GM19238 (cell line): ENCODE data around the gene CDHR5.

Source experiments
- DNase-seq: peaks from one replicate; pipeline ENCODE4 v3.0.0; 2011; ENCODE audit warnings: low spot score; ENCODE audit not compliant: insufficient read length

CDHR5 gene

DNA sequence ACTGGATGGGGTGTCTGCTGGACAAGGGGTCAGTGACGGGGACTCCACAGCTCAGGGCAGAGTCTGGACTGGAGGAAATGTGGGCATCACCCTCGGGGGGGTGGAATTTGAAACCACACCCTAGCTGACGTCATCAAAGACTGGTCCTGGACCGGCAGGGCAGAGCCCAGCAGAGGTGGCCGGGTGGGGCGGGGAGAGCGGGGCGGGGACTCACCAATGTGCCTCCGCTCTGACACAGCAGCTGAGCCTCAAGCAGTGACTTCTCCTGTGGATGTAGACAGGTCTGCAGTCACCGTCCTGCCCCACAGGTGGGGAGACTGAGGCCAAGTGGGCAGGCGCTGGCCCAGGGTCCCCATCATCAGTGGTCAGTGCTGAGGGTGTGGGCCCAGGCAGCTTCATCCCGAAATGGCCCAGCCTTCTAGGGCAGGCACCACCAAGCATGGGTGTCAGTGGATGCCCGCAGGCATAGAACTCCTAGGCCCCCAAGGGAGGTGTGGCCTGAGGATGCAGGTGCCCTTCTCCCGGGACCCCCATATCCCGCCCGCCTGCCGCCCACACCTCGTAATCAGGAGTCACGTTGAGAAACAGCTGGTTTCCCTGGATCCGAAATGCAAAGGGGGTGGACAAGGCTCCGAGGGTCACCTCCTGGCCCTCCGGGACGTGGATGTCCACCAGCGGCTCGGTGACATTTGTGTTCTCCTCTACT lies 603 bp downstream of the CDHR5 start:
- no peak for DNase-seq

GRCh38 chr11:623349-623869 lies 1.3 kb downstream of the CDHR5 start:
- no peak for DNase-seq

DNA sequence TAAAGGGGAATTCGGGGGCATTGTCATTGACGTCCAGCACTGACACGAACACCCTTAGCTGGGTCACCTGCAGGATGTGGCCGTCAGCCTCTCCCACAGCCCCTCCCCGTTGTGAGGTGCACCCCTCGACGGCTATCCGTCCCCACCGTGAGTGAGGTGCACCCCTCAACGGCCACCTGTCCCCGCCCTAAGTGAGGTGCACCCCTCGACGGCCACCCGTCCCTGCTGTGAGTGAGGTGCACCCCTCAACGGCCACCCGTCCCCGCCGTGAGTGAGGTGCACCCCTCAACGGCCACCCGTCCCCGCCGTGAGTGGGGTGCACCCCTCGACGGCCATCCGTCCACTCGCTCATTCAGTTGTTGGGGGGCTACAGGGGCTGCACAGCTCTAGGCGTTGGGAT lies 2.9 kb downstream of the CDHR5 start:
- no peak for DNase-seq

DNA sequence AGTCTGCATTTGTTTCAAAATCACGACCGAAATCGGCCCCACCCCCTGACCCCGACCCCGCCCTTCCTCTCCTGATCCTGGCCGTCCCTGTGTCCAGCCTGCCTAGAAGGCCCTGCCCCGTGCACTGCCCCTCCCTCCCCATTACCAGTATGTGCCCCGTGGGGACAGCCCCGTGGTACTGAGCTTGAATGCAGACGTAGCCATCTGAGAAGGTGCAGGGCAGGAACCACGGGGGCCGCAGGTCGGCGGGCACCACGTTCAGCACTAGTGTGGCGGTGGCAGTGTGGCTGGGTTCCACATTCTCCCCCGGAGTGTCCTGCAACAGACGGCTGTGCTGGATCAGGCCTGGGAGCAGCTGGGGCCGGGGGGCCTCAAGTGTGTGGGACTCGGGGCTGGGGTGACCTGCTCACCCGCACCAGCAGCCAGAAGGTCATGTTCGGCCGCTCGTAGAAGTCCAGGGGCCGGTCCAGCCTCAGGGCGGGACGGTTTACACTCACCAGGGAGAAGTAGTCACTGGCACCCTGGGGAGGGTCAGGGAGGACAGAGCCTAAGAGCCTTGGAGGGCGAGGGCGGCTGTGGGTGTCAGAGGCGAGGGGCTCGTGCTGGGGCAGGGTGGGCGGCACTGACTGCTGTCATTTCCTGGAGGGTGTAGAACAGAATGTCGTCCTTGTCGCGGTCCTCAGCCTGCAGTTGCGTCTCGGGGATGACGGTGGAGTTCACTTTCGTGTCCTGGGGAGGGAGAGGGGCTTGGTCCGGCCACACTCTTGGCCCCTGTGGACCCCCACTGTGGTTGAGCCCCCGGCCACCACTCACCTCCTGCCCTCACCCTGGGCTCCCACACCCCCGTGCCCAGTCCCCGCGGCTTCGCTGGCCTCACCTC lies 3.6 kb downstream of the CDHR5 start:
- DNase-seq: no peak

DNA sequence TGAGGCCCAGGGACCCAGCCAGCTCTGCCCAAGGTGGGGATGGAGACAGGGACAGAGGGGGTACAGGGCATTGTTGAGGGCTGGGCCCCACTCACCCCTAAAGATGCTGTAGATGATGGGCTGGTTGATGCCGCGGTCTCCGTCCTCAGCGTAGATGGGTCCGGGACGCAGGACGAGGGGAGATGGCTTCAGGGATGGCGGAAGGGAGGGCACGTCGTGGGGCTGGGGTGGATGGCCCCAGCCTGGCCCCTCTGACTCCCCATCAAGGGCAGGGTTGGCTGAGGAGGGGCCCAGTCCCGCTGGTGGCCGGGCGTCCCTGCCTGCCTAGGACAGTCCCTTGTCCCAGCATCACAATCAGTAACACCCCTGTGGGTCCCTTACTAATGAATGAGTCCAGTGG lies 4.6 kb downstream of the CDHR5 start:
- DNase-seq: no peak

DNA sequence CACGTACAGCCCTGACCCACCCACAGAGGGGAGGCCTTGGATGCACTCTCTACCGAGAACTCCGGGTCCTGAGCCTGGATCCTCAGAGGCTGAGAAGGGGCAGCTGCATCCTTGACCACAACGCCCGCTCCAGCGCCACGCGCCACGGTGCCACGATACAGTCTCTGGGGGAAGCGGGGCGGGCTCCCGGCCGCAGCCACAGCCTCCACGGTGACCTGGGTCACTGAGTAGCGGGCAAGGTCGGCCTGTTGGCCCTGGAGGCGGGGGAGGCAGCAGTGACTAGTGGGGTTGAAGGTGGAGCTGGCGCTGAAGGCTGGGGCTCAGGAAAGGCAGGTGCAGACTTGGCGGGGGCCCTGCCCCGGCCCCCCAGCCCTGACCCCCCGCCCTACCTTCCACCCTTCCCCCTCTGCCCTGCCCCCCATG lies 5.1 kb downstream of the CDHR5 start:
- no peak for DNase-seq

DNA sequence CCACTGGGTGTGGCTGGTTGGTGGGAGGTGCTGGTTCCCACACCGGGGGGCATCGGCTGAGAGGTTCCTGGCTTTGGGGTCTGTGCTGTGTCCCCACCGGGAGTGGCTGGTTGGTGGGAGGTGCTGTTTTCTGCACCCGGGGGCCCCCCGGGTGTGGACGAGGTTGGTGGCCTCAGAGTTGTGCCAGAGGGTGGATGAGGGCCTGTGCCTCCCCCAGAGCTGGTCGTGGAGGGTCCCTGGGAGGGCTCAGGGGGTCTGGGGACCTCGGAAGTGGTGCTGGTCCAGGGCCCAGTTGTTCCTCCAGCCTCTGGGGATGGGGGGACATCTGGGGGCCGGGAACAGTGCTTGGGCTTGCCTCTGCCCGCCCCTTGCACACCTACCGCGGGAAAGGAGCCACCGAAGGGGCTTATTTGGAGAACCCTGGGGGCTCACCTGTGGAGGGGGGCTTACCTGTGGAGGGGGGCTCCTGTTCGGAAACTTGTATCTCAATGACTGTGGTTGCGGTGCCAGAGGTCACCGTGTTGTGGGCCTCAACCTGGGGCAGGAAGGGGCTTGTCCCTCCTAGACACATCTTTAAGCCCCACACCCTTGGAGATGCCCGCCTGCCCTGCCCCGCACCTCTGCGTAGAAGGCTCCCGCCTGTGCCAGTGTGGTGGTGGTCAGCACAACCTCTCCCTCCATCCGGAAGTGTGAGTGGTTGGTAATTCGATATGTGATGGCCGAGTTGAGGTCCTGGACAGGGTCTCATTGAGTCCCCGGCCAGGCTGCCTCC lies 5.7 kb downstream of the CDHR5 start:
- DNase-seq: no peak

DNA sequence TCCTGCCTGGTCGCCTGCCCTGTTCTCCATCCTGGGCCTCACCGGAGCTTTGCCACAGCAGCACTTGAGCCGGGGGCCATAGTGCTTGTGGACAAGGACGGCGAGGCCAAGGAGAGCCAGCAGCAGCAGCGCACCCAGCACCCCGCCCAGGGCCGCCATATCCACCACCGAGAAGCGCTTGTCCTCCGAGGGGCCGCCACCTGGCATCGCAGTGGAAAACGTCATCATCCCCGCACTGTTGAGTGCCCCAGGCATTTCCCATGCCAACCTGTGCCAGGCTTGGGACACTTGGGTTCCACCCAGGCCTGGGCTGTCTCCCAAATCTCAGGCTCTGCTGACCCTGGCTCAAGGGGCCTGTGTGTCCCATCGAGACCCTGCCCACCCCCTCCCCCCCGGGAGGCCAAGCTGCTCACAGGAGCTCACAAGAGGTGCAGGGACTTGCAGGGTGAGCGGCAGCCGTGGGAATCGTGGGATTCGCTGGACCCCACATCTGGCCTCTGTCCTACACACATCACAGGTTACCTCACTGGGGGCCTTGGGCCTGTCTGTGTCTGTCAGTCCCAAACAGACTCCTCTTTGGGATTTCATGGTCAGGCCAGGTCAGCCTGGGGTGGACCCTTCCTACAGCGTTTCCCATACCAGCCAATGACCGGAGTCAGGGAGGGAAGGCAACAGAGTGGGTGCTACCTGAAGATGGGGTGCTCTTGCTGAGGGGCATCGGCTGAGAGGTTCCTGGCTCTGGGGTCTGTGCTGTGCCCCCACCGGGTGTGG lies 6.7 kb downstream of the CDHR5 start:
- no peak for DNase-seq

GRCh38 chr11:617199-617911 lies 7.4 kb downstream of the CDHR5 start:
- no peak for DNase-seq

GRCh38 chr11:616320-617198 lies 8.2 kb downstream of the CDHR5 start:
- no peak for DNase-seq

GRCh38 chr11:615504-616319 lies 9.0 kb downstream of the CDHR5 start, which contains the start of gene IRF7:
Gene IRF7 (minus strand): TSS chr11:615950. CDS start chr11:615364, 586 bp downstream.
- DNase-seq: peak; percentile 98

GRCh38 chr11:614623-615503 lies 9.9 kb downstream of the CDHR5 start:
- DNase-seq: no peak

DNA sequence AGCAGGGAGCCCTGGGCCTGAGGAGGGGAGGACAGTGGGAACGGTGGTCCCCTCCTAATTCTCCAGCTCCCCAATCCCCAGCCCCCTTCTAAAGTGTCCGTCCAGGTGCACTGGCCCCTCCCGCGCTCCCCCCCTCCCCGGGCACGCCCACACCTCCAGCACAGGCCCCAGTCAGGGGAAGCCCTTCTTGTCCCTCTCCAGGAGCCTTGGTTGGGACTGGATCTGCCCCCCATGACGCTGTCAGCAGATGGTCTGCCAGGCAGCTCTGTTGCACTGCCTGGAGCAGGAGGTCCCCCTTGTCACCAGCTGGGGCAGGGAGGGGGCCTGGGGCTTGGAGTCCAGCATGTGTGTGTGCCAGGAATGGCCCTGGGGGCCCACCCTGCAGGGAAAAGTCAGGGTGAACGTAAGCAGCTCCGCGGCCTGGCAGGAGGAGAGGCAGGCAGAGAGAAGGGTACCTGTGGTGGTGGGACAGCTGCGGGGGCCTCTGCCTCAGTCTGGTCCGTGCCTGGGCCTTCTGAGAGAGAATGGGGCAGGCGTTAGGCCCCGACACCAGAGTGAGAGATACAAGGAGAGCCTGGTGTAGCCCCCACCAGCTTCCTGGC lies 10.6 kb downstream of the CDHR5 start:
- DNase-seq: no peak

GRCh38 chr11:613369-613968 lies 11.3 kb downstream of the CDHR5 start:
- DNase-seq: peak; percentile 62

GRCh38 chr11:612961-613300 lies 11.8 kb downstream of the CDHR5 start:
- no peak for DNase-seq

DNA sequence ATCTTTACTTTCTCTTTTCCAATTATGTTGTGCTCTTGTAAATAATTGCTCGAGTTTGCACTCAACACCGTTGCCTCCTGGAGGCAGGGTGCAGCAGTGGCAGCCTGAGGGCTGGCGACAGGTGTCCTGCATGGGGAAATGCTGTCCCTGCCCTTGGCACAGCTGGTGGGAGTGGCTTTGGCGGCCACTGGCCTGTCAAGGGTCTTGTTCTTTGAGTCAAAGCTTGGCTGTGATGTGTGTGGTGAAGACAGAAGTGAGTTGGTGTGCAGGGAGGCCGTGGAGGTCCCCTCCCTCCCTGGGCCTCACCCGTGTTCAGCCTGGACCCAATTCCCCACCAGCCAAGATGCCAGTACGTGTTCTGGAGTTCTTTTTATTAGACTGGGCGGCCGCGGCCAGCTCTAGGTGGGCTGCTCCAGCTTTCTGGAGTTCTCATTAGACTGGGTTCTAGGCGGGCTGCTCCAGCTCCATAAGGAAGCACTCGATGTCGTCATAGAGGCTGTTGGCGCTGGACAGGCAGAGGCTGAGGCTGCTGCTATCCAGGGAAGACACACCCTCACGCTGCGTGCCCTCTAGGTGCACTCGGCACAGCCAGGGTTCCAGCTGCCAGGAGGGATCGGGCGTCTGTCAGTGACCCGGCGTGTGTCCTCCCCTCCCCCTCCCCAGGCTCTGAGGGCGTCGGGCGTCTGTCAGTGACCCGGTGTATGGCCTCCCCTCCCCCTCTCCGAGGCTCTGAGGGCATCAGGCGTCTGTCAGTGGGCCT lies 12.4 kb downstream of the CDHR5 start:
- no peak for DNase-seq
